ENCODE measurements around the gene MKS1. TPM values are rescaled to one million over a fixed set of nuclear protein-coding genes. Genes with fewer than 3 reads are reported as not detected.

Gene MKS1
- 10 to 100 TPM; 11.0 to 25.1 (median 17.2) TPM for total RNA-seq

DNA sequence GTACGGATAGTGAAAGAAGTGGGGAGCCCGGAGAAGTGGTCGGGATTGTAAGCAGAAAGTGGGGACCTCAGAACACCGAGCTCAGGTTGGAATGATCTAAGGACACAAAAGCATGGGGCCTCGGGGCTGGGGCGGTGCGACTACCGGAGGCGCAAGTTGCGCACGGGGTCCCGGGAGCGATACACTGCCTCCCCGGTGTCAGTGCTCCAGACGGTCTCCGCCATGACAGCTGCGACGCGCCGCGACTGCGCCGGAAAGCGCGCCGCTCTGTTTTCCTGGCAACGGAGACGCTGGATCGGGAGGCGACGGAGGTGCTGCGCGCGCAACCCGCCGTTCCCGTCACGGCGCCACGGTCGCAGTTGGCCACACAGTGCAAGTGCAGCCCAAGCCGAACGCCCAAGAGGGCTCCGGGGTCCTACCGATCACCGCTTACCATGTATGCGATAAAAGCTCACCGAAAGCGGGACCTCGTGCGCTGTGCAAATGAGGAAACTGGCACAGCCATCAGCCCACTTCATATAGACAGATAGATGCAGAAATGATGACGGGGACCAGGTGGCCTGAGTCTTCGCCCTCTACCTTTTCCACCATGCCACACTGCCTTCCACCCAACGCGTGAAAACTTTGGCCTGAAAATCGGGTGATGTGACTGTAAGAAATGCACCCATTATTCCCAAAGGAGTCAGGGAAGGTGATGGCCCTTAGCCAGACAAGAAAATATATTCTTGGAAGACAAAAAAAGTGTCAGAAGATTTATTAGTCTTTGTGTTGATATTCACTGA is at the start of gene MKS1:
TSS of gene MKS1 (minus strand) at position 249 of the 782 bp plus-strand sequence. CDS start at position 224, 25 bp downstream.
- Histone ChIP-seq H3K4me1 (peaks cover 7% of the 10 kb centered on the region), H3K4me3 (peak within 1 kb of the TSS; percentile 89), H3K27ac (peak within 1 kb of the TSS; percentile 85), H3K27me3 (no peaks in the 10 kb centered on the region), H3K9me3 (no peaks in the 10 kb centered on the region), H3K36me3 (peaks cover 19% of the 10 kb centered on the region)
- DNase-seq (ENCODE audit: low spot score in 2 of 2), result peak; percentile 95 to 96
- TF ChIP-seq CTCF (IDR thresholded peaks at IDR 0.05), result peak; percentile 38 to 87
- TF ChIP-seq EP300 (IDR thresholded peaks at IDR 0.05), result no peak
- peak in 2 of 3 donors; percentile 52 to 68 for TF ChIP-seq POLR2AphosphoS5 (IDR thresholded peaks at IDR 0.05)
- TF ChIP-seq POLR2A (IDR thresholded peaks at IDR 0.05), result peak in 1 of 2 donors; percentile 27
- 2% methylated on average over 40 of the region's 56 CpGs for WGBS

- Histone ChIP-seq H3K36me3 (no peaks in the 10 kb centered on the region), H3K4me3 (no peak overlapping the region), H3K27ac (no peak overlapping the region), H3K27me3 (peaks cover 32% of the 10 kb centered on the region), H3K4me1 (no peaks in the 10 kb centered on the region), H3K9me3 (no peaks in the 10 kb centered on the region)
- WGBS, result 86% methylated on average over 12 of the region's 12 CpGs
- no peak for DNase-seq (ENCODE audit: low spot score in 2 of 2)
- no peak for TF ChIP-seq CTCF (IDR thresholded peaks at IDR 0.05)
- TF ChIP-seq POLR2AphosphoS5 (IDR thresholded peaks at IDR 0.05), result no peak
- TF ChIP-seq EP300 (IDR thresholded peaks at IDR 0.05), result no peak
- no peak for TF ChIP-seq POLR2A (IDR thresholded peaks at IDR 0.05)
Observed at GRCh38 chr17:58268326-58268725, 49.3 kb upstream of the MKS1 start.

- no peaks in the 10 kb centered on the region for H3K4me1 ChIP-seq
- TF ChIP-seq POLR2A (IDR thresholded peaks at IDR 0.05), result no peak
- no peak for TF ChIP-seq EP300 (IDR thresholded peaks at IDR 0.05)
- no peak for TF ChIP-seq CTCF (IDR thresholded peaks at IDR 0.05)
- TF ChIP-seq POLR2AphosphoS5 (IDR thresholded peaks at IDR 0.05), result no peak
- H3K27me3 ChIP-seq, result peaks cover 39% of the 10 kb centered on the region
- 87% methylated on average over 17 of the region's 22 CpGs for WGBS
- H3K4me3 ChIP-seq, result no peak overlapping the region
- no peak overlapping the region for H3K27ac ChIP-seq
- H3K36me3 ChIP-seq, result no peaks in the 10 kb centered on the region
- no peak for DNase-seq (ENCODE audit: low spot score in 2 of 2)
- no peaks in the 10 kb centered on the region for H3K9me3 ChIP-seq
Observed at GRCh38 chr17:58267347-58268324, 48.6 kb upstream of the MKS1 start.

DNA sequence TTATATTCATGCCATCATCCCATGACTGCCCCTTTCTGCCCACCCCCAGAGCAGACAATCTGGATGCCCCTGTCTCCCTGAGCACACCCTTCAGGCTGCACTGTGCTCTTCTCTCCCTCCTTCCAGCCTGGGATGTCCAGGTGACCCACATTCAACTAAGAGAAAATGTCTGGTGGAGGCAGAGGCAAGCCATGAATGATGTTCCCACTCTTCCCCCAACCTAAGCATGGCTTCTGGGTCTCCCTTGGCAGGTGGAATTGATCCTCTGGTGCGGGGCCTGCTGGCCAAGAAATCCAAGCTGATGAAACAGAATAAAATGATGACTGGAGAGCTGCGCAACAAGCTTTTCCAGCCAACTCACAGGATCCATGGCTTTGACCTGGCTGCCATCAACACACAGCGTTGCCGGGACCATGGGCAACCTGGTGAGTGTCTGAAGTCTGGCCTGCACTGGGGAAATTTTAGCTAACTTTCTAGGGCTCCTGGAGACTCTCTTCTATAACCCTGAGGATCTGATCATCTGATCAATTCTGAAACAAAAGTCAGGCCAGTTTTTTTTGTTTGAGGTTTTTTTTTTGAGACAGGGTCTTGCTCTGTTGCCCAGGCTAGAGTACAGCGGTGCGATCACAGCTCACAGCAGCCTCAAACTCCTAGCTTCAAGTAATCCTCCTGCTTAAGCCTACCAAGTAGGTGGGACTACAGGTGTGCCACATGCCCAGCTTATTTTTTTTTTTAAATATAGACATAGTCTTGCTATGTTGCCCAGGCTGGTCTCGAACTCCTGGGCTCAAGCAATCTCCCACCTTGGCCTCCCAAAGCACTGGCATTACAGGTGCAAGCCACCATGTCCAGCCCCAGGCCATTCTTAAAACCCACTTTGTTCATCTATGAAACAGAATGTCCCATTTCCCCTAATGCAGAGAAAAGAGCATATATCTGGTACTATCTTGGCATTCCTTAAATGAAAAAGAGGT is 47.1 kb upstream of the MKS1 start:
- no peak overlapping the region for H3K27ac ChIP-seq
- no peaks in the 10 kb centered on the region for H3K9me3 ChIP-seq
- no peak for DNase-seq (ENCODE audit: low spot score in 2 of 2)
- H3K4me3 ChIP-seq, result no peak overlapping the region
- no peaks in the 10 kb centered on the region for H3K36me3 ChIP-seq
- TF ChIP-seq POLR2AphosphoS5 (IDR thresholded peaks at IDR 0.05) (no peak), EP300 (IDR thresholded peaks at IDR 0.05) (no peak), CTCF (IDR thresholded peaks at IDR 0.05) (no peak), POLR2A (IDR thresholded peaks at IDR 0.05) (no peak)
- no peaks in the 10 kb centered on the region for H3K4me1 ChIP-seq
- H3K27me3 ChIP-seq, result peaks cover 52% of the 10 kb centered on the region
- 90% methylated on average over 7 of the region's 7 CpGs for WGBS
